SIG-M5 (cell line): Measurements from ENCODE around the gene GRIN2A.

ENCODE experiments used
- DNase-seq: peaks from one replicate; lab custom pipeline; 2025; lab: John Stamatoyannopoulos, UW

GRIN2A gene

GRCh38 chr16:10031955-10032354, 150.3 kb downstream of the GRIN2A start:
- no peak for DNase-seq

- DNase-seq = no peak
These were observed 150.8 kb downstream of the GRIN2A start for GRCh38 chr16:10031473-10031872.

- DNase-seq = no peak
These were observed 153.6 kb downstream of the GRIN2A start for GRCh38 chr16:10028644-10029043.

DNA sequence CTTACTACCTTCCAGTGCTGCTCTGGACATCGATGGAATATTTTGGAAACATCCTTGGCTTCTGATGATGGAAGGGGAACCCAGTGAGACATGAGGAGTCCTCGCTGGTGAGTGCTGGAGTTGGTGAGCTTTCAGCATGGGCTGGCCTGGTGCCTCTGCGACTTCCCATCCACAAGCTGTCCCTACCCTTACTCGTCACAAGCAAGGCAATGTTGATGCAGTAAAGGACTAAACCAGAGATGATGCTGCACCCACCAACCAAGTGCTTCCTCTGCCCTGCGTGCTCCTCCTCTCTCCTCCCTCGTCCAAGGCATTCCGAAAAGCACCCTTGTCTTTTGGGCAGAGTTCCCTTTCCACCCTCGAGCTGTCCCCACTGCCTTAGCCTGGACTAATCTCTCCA, 154.7 kb downstream of the GRIN2A start:
- DNase-seq = no peak

GRCh38 chr16:10026593-10026992, 155.6 kb downstream of the GRIN2A start:
- DNase-seq = no peak

- no peak for DNase-seq
These were observed 160.1 kb downstream of the GRIN2A start for GRCh38 chr16:10022098-10022497.

DNA sequence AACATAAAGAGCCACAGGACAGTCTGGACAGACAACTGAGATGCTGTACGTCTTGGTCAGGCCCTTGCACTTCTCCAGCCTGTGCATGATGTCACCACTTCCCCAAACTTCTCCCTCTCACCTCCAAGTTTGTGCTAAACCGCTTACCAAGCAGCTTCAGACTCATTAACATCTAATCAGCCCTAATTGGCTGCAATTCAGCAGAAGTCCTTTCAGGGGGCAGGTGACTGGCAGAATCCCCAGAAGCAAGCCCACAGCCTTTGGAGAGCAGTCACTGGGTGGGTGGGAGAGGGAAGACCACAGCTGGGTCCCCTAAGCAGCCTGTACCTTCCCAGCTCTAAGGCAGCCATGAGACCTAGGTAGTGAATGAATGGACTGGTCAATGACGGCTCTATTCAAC, 161.4 kb downstream of the GRIN2A start:
- no peak for DNase-seq

- DNase-seq = no peak
These were observed 165.5 kb downstream of the GRIN2A start for GRCh38 chr16:10016752-10017151.

DNA sequence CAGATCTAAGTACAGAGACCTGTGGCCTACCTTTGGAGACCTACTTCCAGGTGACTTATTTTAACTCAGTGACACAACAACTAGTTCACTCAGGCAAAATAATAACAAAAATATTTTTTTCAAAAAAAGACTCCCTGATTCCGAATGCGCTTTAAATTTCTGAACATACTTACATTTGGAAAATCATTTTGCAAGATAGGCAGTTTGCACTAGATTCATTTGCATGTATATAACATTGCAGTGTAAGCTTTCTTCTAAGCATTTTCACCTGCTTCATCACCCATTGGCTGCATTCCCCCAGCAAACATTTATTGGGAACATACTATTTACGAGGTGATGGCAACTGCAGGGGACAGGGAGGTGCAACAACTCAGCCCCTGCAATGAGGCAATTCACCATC, 166.8 kb downstream of the GRIN2A start:
- DNase-seq = no peak

DNA sequence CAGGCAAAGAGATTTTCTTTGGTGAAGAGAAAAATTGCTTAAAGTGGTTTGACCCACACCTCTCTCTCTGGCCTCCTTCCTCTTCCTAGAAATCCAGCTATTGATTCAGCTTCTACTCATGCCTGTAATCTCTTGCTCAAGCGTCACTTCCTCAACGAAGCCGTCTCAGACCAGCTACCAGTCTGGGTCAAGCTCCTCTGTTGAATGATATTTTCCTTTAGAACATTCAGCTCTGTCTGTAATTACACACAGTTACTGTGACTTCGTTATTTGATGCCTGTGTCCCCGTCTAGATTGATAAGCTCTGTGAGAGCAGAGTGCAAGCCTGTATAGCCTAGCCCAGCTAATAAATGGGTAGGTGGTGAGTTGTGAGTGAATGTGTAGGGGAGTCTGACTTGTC, 168.5 kb downstream of the GRIN2A start:
- no peak for DNase-seq

GRCh38 chr16:10013364-10013763, 168.9 kb downstream of the GRIN2A start:
- no peak for DNase-seq

DNA sequence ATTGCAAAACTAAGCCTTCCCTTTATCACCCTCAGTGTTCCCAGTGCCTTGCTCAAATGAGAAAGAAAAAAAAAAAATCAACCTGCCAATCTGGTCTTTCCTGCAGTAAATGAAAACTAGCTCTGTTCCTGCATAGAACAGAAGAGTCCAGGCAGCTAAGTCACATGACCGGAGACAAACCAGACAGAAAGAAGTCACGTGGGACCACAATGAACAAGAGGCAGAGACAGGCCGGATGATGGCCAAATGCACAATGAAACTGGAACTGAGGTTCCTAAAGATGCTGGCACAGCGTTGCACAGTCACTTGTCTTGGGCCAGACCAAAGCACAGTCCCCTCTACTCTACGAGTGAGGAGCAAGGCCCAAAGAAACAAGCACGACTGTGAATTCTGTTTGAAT, 172.5 kb downstream of the GRIN2A start:
- DNase-seq = no peak

DNA sequence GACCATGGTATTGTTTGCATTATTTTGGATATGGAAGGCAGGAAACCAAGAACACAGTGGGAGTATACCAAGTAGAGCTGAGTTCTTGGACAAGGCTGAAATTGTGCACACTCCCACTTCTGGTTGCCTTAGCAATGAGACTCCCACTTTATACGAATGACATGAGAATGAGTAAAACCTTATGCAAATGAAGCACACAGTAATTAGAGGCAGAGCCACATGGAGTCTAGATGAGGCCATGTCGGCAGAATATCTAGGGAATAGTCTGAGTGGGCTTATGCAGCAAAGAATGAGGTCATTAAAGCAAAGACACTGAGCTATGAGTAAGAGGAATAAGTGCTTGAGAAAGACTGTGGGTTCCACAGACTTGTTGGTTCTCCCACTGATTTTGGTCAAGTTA, 178.7 kb downstream of the GRIN2A start:
- DNase-seq = no peak

DNA sequence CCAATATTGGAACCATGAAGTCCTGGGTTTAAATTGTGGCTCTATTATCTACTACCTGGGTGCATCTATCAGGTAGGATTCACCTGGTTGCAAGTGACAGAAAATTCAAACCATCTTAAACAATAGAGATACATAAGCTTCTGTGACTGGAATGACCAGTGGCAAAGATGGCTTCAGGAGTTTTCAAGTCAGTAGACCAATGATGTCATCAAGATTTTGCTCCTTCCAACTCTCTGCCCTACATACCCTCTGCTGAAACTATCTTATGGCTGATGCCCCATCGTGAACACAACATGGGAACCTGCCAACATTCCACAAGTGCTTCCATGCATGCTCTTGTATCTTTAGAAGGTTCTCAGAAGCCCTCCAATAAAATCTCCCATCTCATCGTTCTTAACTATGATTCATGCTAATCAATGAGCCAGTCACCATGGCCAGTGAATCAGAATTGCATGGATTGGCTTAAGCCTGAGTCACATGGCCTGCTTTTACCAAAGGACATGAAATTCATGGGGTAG, 180.9 kb downstream of the GRIN2A start:
- no peak for DNase-seq

DNA sequence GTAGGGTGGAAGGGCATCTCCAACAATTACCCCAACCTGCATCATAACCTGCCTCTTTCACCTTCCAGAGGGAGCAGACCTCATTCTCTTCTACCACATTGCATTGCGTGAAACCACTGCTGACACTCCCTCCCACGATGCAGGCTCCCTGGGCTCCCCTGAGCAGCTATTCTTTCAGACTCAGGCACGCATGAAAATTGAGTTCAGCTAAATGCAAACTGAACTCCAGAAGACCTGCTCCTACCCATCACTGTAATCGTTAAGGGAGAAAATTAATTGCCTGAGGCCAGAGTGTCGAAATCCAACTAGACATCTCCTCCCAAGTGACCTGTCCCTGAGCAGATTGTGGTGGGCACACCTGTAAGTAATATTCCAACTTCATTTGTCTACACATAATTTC, 186.0 kb downstream of the GRIN2A start:
- no peak for DNase-seq

DNA sequence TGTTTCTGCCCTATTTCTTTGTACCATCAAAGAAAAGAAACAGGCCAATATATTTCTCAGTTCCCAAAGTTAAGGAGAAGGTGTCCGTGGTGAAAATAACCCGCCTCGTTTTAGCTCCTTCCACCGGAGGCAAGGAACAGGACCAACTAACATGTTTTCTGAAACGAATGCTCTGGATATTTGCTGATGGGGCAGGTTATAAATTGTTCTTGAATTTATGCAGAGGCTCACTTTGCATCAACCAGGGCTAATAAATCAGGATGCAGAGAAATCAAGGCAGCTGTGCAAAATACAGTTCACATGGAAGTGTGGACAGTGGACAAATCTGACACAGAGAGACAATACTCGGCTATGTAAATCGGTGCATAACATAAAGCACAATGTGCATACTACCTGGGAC, 189.8 kb downstream of the GRIN2A start:
- no peak for DNase-seq

- DNase-seq = no peak
These were observed 201.2 kb downstream of the GRIN2A start for GRCh38 chr16:9980981-9981380.

DNA sequence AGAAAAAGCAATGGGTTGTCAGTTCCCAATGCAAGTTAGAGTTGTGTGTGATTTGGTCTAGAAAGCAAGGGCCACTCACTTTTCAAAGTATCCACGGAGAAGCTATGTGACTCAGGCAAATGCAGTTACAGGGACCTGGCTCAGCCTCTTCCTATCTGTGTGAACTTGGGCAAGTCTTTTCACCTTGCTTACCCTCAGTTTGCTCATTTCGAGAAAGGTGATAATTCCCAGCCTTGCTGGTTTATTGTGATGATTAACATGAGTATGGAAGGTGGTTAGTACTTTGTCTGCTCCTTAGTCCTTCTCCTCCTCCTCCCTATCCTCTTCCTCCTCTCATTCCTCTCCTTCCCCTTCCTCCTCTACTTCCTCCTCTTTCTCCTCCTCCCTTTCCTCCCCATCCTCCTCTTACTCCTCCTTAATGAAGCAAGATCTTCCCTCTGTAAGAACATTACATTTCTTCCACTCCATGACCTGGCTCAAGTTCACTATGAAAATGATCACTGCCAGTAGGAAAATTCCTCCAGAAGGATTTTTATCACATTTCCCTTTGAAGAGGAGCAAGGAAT, 204.0 kb downstream of the GRIN2A start:
- no peak for DNase-seq

GRCh38 chr16:9977333-9977897, 204.8 kb downstream of the GRIN2A start:
- no peak for DNase-seq

DNA sequence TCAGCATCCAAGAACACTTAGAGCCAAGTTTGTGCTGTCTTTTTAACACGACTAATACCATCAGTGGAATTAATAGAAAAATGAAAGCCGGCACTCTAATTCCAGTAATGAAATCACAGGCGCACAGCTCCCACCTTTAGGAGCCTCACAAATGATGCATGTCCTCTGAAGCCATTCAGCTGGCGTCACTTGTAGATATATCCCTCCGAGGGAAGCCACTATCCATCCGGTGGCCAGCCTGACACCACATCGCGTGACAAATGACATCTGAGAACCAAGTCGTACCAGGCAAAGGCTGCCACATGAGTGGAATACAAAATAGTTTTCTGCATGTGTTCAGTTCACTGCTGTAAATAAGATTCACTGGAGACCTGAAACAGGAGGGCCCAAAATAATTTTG, 205.6 kb downstream of the GRIN2A start:
- DNase-seq = no peak

DNA sequence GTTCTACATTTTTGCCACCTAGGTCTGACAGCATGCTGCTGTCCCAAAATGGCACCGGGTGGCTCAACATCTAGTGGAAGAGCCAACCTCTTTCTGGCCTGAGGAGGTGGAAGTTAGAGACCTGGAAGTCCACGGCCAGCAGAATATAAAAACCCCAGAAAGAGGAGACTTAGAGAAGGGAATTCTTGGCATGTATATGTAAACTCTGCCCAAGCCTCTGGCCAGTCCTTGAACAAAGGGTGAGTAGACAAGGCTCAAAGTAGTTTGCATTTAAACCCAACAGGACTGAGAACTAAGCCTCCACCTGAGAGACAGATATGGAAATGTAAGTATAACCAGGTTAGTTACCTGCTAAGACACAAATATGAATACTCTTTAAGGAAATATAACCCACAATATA, 210.3 kb downstream of the GRIN2A start:
- DNase-seq = no peak

GRCh38 chr16:9970796-9971195, 211.4 kb downstream of the GRIN2A start:
- DNase-seq = no peak

- DNase-seq = no peak
These were observed 212.0 kb downstream of the GRIN2A start for GRCh38 chr16:9970244-9970643.

DNA sequence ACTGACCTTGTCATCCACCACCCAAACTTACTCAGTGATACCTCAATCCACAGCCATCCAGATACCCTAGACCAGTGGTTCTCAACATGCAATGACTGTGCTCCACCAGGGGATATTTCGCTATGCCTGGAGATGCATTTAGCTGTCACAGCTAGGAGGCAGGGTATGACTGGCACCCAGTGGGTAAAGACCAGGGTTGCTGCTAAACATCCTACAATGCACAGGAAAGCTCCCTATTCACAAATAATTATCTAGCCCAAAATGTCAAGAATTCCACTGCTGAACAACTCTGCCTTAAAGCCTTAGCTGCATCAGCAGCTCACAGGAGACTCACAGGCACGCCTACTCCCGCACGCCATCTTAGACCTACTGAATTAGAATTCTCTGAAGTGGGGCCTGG, 212.6 kb downstream of the GRIN2A start:
- DNase-seq = no peak
